Measurements from ENCODE around the gene FUBP3. TPM values are rescaled to one million over a fixed set of nuclear protein-coding genes. Genes with fewer than 3 reads are reported as not detected.

FUBP3 gene
- polyA plus RNA-seq, 1 experiment: 38.8 TPM

DNA sequence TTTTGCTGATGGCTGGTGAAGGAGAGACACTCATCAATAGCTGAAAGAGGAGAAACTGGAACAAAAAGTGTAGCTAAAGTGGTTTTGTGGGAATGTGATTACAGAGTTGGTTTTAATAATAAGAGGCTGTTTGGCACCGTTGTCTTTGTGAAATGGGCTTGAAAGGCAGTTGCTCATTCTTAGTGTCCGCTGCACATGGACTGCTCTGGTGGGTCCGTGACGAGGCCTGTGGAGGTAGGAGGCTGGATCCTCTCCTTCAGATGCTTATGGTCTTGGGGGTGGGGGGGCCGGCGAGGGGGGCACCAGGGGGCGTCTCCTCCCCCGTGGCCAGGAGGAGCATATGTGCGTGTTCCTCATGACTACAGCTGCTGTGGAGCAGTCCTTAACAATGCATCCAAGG lies 29.8 kb downstream of the FUBP3 start:
- ChIA-PET POLR2A (no interaction called here), CTCF (interaction anchor here (0.9 to 1.1 kb wide), 2 partner anchors 73 to 375 kb away, joined by 3 to 4 read pairs; no protein-coding TSS in a partner anchor)
- TF ChIP-seq CTCF (IDR thresholded peaks at IDR 0.05; ENCODE audit: insufficient read depth, low read depth, low read length): no peak
- Histone ChIP-seq H3K4me3 (ENCODE audit: low read depth, low read length) (no peak overlapping the region), H3K36me3 (ENCODE audit: control insufficient read depth, insufficient read depth, low read length) (peaks cover 8% of the 10 kb centered on the region), H3K27me3 (ENCODE audit: control insufficient read depth, insufficient read depth, low read length) (no peaks in the 10 kb centered on the region)
- no peak for DNase-seq (ENCODE audit: low read depth)

DNA sequence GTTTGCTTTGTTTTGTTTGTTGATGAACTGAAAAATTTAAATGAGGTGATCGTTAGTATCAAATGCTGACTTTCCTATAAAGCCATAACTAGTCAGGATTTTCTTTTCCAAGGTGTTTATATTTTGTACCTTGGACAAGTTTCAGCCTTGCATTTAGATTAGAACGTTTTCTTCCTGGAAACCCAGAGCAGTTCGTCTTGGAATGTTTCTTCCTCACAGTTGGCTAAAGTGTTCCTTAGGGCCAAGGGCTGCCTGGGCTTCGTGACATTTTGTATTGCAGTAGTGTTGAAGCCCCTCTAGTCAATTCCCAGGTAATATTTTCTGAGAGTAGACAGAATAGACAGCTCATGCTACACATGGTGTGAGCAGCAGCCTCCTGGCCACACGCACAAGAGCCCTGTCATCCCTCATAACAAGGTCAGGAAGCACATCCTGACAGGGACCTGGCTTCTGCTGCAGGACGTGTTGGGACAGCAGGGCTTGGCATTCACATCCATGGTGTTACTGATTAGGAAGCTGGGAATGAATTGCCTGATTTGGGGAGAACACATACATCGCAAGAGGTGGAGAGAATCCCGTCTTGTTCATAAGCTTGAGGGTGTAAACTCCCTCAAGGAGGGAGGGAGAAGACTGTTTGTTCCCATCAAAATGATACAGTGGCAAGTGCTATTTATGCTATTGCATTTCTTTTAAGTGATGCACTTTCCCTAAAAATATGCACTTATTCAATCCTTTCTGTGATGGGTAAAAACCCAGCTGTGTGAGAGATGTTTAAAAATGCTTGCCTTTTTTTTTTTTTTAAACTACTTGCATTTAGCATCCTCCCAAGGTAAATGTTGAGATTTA lies 31.7 kb downstream of the FUBP3 start:
- ChIA-PET POLR2A (interaction anchor here (0.5 kb wide), 1 partner anchor 26 kb away, joined by 4 read pairs; no protein-coding TSS in a partner anchor), CTCF (no interaction called here)
- Histone ChIP-seq H3K36me3 (ENCODE audit: control insufficient read depth, insufficient read depth, low read length) (peaks cover 17% of the 10 kb centered on the region), H3K4me3 (ENCODE audit: low read depth, low read length) (no peak overlapping the region), H3K27me3 (ENCODE audit: control insufficient read depth, insufficient read depth, low read length) (no peaks in the 10 kb centered on the region)
- DNase-seq (ENCODE audit: low read depth): no peak
- TF ChIP-seq CTCF (IDR thresholded peaks at IDR 0.05; ENCODE audit: insufficient read depth, low read depth, low read length): no peak

- Histone ChIP-seq H3K36me3 (ENCODE audit: control insufficient read depth, insufficient read depth, low read length) (peaks cover 43% of the 10 kb centered on the region), H3K27me3 (ENCODE audit: control insufficient read depth, insufficient read depth, low read length) (no peaks in the 10 kb centered on the region), H3K4me3 (ENCODE audit: low read depth, low read length) (no peak overlapping the region)
- ChIA-PET CTCF (no interaction called here), POLR2A (no interaction called here)
- no peak for DNase-seq (ENCODE audit: low read depth)
- no peak for TF ChIP-seq CTCF (IDR thresholded peaks at IDR 0.05; ENCODE audit: insufficient read depth, low read depth, low read length)
These were observed 37.1 kb downstream of the FUBP3 start for GRCh38 chr9:130616451-130616850.

- Histone ChIP-seq H3K4me3 (ENCODE audit: low read depth, low read length) (no peak overlapping the region), H3K27me3 (ENCODE audit: control insufficient read depth, insufficient read depth, low read length) (no peaks in the 10 kb centered on the region), H3K36me3 (ENCODE audit: control insufficient read depth, insufficient read depth, low read length) (peaks cover 37% of the 10 kb centered on the region)
- ChIA-PET POLR2A (no interaction called here), CTCF (no interaction called here)
- TF ChIP-seq CTCF (IDR thresholded peaks at IDR 0.05; ENCODE audit: insufficient read depth, low read depth, low read length): no peak
- no peak for DNase-seq (ENCODE audit: low read depth)
These were observed 44.1 kb downstream of the FUBP3 start for GRCh38 chr9:130623466-130623865.

GRCh38 chr9:130624154-130624553 lies 44.8 kb downstream of the FUBP3 start:
- no peak for TF ChIP-seq CTCF (IDR thresholded peaks at IDR 0.05; ENCODE audit: insufficient read depth, low read depth, low read length)
- Histone ChIP-seq H3K36me3 (ENCODE audit: control insufficient read depth, insufficient read depth, low read length) (peaks cover 34% of the 10 kb centered on the region), H3K4me3 (ENCODE audit: low read depth, low read length) (no peak overlapping the region), H3K27me3 (ENCODE audit: control insufficient read depth, insufficient read depth, low read length) (no peaks in the 10 kb centered on the region)
- ChIA-PET CTCF (no interaction called here), POLR2A (no interaction called here)
- no peak for DNase-seq (ENCODE audit: low read depth)

Measured in BJ (cell line).